NCI-H1092 (cell line): Measurements from ENCODE around the gene CDH16.

Experiments
- DNase-seq: peaks from one replicate; lab custom pipeline; 2025; lab: John Stamatoyannopoulos, UW

Gene CDH16

GRCh38 chr16:66894948-66895688 lies 23.6 kb downstream of the CDH16 start:
- DNase-seq: peak; percentile 53

DNA sequence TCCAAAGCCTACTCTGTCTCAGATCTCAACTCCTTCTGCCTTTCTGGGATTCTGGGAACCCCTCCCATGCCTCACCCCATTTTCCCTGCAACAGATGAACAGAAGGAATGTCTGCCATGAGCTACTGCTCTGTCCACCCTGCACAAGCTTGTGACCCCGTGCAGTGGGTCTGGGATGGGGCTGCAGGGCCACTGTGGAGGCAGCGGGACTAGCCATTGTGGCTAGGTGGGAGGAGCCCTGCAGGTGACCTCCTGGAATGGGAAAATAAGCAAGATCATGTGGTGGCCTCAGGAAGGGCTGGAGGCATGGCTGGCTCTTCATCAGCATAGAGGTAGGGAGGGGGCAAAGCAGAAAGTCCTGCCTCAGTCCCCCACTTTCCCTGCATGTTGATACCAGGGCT lies 24.6 kb downstream of the CDH16 start:
- no peak for DNase-seq

- DNase-seq: no peak
These were observed 26.9 kb downstream of the CDH16 start for GRCh38 chr16:66891797-66892196.

DNA sequence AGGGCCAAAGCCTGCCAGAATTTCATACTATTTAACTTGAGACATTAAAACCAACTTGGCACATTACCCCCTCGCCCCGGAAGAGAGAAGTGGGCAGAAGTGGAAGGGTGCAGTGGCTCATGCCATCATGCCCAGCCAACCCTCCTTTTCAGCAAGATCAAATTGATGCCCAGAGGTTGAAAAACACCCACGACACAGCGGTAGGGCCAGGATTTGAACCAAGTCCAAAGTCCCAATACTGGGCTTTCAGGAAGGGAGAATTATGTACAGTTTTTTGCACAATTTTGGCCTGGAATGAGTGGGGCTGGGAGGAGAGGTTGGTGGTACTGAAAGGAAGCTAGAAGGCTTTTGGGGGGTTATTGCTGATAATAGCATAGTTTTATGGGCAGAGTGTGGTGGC lies 27.3 kb downstream of the CDH16 start:
- no peak for DNase-seq

GRCh38 chr16:66890799-66891198 lies 27.9 kb downstream of the CDH16 start:
- DNase-seq: no peak

GRCh38 chr16:66889622-66890021 lies 29.1 kb downstream of the CDH16 start:
- no peak for DNase-seq

DNA sequence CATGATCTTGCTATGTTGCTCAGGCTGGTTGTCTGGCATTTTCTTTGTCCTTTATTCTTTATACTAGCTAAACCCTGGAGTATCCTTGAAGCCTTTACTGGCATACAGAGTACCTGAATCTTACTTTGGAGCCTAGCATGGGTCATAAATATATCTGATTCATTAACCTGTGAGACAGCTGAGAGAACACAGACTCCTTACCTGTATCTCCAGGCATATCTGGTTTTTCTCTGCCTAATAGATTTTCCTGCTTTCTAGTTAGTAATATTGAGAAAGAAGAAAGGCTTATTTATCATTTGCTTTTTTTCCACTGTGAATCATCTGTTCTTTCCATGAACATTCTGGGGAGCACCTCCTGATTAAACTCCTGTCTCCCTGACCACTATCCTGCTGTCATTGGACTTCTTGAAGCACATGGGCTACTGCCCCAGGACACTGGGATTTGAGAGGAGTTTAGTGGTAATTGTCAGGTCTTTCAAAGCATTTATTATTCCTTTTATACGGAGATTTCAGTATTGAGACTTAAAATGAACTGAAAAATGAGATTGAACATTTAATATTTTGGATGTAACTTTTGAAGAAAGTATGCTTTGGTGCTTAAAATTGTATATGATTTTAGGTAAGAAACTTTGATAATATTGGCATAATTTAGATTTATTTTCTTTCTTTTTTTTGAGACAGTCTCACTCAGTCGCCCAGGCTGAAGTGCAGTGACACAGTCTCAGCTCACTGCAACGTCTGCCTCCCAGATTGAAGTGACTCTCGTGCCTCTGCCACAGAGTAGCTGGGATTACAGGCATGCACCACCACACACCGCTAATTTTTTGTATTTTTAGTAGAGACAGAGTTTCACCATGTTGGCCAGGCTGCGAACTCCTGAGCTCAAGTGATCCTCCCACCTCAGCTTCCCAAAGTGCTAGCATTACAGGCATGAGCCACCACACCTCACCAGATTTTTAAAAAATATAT lies 29.8 kb downstream of the CDH16 start:
- no peak for DNase-seq

DNA sequence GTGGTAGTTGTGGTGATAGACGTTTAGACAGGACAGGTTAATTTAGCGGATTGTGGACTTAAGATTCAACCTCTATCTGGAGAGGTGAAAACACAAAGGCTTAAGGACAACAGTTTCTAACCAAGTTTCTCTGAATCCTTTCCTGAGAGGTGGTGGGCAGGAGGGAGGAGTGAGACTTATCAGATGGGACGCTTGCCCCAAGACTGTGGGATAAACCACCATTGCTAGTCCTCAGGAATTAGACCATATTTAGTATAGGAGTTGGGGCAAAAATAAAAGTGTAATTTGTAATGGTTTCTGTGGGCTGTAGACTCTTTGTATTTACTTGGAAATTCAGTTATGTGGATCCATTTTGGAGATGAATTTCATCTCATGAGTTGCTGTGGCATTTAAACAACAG lies 31.8 kb downstream of the CDH16 start:
- no peak for DNase-seq

DNA sequence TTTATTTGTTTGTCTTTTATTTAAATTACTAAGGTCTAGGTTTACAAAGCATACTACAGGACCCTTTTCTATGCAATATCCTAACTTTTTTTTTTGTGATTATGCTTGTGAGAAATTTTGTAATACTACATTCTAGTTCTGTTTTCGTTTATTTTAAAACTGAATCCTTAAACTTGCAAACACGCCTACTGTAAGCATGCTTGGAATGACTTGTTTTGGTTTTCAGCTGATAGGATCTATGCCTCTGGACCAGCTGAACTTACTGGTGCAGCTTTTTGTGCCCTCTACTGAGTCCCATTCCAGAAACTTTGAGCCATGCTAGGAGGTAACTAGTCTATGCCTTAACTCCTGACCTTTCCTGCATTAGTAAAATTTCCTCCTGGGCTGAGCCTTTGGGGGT lies 32.4 kb downstream of the CDH16 start:
- no peak for DNase-seq

DNA sequence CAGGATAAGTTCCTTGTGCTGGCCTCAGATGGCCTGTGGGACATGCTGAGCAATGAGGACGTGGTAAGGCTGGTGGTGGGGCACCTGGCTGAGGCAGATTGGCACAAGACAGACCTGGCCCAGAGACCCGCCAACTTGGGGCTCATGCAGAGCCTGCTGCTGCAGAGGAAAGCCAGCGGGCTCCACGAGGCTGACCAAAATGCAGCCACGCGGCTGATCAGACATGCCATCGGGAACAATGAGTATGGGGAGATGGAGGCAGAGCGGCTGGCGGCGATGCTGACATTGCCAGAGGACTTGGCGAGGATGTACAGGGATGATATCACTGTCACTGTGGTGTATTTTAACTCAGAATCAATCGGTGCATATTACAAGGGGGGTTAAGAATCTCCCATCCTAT lies 33.2 kb downstream of the CDH16 start:
- DNase-seq: no peak

GRCh38 chr16:66882702-66883101 lies 36.0 kb downstream of the CDH16 start:
- DNase-seq: no peak

GRCh38 chr16:66881964-66882508 lies 36.6 kb downstream of the CDH16 start:
- no peak for DNase-seq

GRCh38 chr16:66881560-66881959 lies 37.1 kb downstream of the CDH16 start:
- DNase-seq: no peak

DNA sequence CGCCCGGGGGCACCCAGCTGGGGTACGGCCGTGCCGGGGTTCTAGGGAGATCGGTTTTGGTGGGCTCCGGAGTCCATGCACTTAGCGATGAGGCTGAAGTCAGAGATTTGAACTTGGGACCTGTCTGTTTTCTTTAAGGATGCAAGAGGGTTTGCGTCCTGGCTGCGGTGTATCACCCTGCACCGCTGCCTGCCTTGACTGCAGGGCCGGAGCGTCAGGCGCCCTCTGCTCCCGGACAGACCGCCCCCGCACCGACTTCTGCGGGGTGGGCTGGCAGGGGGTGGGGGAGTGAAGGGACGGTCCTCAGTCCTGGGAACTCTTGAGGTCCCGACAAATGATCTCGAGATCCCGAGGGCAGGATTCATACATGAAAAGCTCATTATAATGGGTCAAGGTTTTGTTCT lies 37.7 kb downstream of the CDH16 start:
- DNase-seq: no peak

DNA sequence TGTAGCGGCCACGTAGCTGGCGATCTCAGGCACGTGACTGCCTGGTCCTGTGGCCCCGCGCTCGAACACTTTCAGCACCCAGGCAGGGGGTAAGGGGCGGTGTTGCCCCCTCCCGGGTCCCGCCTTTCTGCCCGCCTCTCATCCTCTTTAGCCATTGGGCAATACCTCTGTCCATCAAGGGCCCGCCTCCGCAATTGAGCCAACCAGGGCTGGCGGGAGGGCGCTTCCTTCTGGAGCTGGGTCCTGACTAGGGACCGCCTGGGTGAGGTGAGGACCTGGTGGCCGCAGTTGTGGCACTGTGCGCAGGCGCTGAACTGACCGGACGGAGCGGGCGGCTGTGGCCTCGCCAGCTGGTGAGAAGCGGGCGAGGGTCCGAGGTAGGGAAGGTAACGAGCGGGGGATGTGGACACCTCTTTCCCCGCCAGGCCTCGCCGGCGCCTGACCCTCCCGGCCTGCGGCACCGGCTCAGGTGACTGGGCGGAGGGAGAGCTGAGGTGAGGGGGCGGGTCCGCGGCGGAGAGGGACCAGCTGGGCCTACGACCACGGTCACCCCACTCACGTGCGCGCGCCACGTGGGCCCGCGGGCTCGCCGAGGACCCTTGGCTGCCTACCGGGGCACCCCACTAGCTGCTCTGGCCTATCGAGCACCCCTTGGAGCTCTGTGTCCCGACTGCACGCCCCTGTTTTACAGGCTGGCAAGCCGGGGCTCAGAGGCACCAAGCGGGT lies 38.2 kb downstream of the CDH16 start, which contains the start of gene PDP2:
Gene PDP2, plus strand, starts transcription at position 228 of the 726 bp plus-strand sequence. CDS start 3,770 bp downstream, outside the sequence.
- peak; percentile 94 for DNase-seq

DNA sequence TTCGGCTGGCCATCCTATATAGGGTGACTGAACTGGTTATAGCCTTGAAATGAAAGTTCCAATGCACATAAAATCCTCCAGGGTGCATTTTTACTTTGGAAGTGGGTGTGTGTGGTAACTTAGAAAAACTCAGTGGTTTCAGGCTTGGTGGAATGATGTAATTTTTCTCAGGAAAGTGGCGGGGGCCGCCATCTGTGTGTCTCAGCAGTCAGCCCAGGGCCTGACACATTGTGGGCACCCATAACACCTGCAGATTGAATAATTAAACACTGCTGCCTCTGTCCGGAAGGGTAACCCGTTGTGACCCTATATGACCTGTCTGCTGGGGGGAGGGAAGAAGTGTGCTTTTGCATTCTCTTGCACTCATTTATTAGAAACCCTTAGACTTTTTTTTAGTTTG lies 40.6 kb downstream of the CDH16 start:
- DNase-seq: no peak

DNA sequence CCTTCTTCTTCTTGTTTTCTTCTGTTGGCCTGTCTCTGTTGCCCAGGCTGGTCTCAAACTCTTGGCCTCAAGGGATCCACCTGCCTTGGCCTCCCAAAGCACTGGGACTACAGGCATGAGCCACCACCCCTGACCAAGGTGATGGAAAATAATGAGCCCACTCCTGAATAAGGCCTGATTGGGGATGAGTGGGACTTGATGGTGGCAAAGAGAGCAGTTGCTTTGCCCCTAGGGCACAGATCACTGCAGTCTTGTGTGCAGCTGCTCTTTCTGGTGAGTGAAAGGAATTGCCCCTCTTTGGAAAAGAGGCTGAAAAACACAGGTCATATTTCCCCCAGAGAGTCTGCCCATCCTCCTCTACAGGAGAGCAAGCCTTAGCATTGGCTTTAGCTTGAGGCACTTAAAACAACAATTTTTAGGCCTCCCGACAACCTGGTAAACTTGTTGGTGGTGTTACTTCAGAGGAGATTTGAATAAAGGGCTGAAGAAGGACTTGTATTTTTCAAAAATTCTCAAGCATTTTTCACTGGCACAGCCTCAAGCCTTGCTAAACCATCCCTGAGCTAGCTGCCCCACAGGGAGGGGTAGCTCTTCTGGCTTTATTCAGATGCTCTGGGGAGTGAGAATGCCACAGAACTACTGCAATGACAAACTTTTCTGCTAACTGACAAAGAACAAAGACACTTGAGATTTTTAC lies 44.5 kb downstream of the CDH16 start:
- no peak for DNase-seq

- DNase-seq: no peak
These were observed 45.0 kb downstream of the CDH16 start for GRCh38 chr16:66873685-66874055.

DNA sequence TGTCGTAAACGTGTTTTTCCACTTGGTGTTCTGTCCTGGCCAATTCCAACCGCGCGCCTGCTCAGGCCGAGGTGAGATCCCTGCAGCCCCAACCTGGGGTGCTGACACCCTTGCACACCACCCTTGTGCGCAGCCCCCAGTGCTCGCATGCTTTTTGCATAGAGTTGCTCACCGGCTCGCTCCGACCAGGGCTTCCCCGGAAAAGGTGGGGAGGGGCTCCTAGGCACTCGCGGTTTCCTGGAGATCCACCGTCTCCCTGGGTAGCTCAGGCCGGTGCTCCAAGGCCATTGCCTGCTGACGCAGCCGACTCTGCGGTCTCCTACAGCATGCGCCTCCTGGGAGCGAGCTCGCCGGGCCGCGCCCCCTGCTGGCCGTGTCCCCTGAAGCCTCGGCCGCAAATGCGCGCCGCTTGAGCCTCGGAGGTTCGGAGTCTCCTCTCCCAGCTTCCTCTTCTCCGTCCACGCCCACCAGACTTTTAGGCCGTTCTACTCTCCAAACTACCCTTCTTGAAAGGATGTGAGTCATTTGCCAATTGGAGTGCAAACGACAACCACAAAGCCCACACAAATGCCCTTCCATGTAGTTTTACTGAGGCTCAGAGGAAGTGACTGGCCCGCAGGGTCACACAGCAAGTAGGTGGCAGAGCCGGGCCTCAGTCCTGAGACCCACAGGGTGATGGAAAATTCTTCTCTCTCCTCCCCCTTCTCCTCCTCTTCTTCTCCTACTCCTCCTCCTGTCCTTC lies 45.6 kb downstream of the CDH16 start:
- DNase-seq: peak; percentile 74

GRCh38 chr16:66872559-66872942 lies 46.1 kb downstream of the CDH16 start:
- DNase-seq: no peak

DNA sequence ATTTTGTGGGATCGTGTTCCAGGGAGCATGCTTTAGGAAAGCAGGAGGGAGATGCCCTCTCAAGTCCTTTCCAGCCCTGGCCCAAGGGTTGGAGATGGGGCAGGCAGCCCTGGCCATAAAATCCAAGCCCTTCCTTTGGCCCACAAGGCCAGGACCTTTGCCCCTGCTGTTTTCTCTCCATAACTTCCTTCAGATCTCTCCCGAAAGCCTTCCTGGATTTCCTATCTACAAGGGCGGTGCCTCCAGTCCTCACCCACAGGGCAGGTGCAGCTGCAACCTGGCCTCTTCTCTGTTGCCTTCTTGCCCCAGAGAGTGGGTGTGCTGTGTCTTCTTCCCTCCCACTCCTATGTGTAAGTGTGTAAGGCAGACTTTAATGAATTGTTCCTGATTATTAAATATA lies 46.8 kb downstream of the CDH16 start:
- DNase-seq: no peak
